Mucosa of gallbladder (tissue), 1 donor: ENCODE results near the gene ADGRD1. TPM values are rescaled to one million over a fixed set of nuclear protein-coding genes. Genes with fewer than 3 reads are reported as not detected.
"Not testable (repeated sequence)": the region's sequence is repeated elsewhere in the genome, so short reads cannot be mapped to it uniquely, and the experiment has no call there.

ENCODE experiments used
- DNase-seq: peaks from one replicate; pipeline ENCODE4 v3.0.0-alpha.2; 2020; ENCODE audit warnings: low spot score
- total RNA-seq: library from RNA; stranded (reverse); gene quantifications from one replicate; pipeline ENCODE4 v1.2.1, GENCODE V29; 2021
- donor health status: DM: no; HTN: no; CAD: no.

ADGRD1 gene
- total RNA-seq, 1 donor from 2014 or later: 96.1 TPM

DNA sequence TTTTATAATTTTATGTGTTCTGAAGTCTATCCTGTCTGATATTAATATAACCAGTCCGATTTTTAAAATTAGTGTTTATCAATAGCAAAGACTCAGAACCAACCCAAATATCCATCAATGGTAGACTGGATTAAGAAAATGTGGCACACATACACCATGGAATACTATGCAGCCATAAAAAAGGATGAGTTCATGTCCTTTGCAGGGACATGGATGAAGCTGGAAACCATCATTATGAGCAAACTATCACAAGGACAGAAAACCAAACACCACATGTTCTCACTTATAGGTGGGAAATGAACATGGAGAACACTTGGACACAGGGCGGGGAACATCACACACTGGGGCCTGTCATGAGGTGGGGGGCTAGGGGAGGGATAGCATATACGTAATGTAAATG lies 16.2 kb upstream of the ADGRD1 start:
- not testable (repeated sequence) for DNase-seq

- no peak for DNase-seq
These were observed 15.5 kb upstream of the ADGRD1 start for GRCh38 chr12:130938186-130938585.

- DNase-seq: no peak
These were observed 8.8 kb upstream of the ADGRD1 start for GRCh38 chr12:130944878-130945277.

DNA sequence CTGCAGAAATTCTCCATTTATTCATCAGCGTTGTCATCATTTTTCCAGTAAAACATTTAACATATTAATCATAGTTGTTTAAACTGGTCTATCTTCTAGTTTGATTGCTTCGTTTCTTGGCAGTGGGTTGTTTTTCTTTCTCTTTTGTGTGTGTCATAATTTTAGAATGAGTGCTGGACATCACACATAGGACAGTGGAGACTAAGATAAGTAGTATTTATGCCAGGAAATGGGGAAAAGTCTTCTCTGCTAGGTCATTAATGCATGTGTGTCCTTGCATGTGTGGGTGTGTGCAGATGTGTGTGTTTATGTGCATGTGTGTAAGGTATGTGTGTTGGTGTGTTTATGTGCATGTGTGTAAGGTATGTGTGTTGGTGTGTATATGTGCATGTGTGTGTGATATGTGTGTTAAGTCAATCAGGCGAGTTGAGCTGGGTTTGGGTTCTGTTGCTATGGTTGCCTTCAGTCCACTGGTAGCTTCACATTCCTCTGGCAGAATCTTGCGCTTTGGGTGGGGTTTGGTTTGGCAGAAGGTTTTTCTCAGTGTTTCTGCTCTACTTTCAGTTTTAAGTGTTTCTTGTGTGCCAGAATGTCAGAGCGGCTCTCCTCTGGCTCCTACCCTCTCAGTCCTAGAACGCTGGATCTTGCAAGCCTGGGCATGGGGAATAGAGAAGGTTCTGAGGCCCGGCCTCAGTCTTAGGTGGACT lies 7.8 kb upstream of the ADGRD1 start:
- peak; percentile 33 for DNase-seq

DNA sequence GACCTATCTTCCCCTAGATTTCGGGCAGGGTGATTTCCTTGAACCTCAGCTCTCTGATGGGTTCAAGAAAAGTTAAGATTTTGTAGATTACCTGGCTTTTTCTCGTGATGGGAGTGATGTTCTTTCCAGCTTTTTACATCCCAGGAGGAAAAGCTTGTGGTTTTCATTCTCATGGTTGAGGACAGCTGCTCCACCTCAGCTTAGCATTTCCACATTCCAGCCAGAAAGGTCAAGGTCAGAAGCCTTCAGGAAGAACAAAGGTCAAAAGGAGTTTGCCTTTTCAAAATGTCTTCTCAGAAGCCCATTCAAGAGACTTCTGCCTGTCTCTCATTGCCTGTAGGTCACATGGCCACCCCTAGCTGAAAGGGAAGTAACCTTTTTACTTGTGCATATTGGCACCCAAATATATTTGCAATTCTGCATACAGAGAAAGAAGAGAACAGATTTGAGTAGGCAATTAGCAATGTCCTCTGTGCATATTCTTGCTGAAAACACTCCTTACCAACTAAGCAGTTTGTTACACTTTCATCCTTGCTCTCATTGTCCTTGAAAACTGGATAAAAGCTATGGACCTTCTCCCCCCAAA lies 6.6 kb upstream of the ADGRD1 start:
- DNase-seq: peak; percentile 4

GRCh38 chr12:130948136-130948535 lies 5.6 kb upstream of the ADGRD1 start:
- DNase-seq: no peak

DNA sequence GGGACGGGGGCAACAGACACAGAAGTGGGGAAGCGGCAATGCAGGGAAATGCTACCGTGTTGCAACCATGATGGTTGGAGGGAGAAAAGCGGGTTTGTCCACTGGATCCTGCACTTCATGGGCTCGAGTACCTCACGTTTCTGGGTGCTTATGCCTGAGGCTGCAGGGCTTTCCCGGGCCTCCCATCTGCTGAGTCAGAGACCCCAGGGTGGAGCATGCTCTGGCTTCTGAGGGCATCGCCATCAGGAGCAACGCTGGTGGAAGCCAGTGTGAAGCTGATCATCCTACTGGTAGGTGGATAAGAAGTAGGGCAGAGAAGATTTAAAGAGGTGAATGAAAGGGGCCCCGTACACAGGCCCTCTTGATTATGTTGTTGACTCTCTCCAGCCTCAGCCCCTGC lies 5.0 kb upstream of the ADGRD1 start:
- peak; percentile 5 for DNase-seq

GRCh38 chr12:130949806-130950205 lies 3.9 kb upstream of the ADGRD1 start:
- peak; percentile 2 for DNase-seq

GRCh38 chr12:130951636-130952035 lies 2.1 kb upstream of the ADGRD1 start:
- peak; percentile 3 for DNase-seq

- peak; percentile 8 for DNase-seq
These were observed 1.3 kb upstream of the ADGRD1 start for GRCh38 chr12:130952171-130952954.

DNA sequence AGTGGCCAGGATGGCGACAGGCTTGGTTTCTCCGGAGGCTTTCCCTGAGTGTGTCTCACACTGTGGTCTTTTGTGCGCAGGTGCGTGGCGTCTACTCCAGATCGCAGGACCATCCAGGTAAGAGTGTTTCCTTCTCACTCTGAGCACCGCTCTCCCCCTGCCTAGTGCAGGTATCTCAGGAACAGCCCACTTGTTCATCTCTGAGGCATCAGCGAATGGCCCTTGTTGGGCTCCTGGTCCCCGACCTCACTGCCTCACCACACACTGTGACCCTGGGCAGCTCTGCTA lies 781 bp downstream of the ADGRD1 start:
- peak; percentile 9 for DNase-seq

DNA sequence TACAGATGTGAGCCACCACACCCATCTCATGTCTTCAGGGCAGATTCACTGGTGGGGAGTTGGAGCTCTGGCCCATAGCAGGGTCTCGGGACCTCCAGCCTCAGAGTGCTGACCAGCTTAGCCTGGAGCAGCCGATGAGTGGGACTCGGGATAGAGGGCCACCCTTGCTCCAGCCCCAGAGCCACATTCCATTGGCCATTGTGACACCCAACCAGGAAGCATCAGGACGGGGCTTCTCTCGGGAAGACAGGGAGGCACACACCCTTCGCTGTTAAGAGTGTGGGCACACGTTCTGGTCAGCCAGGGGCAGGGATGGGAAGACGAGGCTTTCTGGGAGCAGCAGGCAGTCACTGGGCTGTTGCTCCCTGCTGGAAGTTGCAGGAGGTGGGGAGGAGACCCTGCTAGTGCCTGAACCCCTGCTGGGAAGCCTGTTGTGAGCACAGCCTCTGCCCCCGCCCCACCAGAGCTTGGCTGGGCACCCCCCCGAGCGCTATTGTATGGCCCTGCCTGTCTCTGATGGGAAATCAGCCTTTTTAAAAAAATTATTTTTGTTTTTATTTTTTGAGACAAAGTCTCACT lies 1.6 kb downstream of the ADGRD1 start:
- DNase-seq: peak; percentile 33

DNA sequence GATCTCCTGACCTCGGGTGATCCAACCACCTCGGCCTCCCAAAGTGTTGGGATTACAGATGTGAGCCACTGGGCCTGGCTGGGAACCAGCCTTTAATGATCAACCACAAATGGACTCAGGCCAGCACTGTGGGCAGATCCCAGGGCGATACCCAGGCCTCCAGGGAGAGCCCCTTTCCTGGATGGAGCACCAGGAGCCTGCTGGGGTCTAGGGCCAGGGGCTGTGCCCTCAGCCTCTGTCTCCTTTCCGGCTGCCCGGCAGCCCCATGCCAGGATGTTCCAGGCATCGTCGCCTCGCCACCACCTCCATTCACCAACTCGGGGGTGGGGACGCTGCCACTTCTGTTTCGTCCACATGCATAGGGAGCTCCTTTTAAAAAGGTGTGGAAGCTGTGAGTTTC lies 2.3 kb downstream of the ADGRD1 start:
- peak; percentile 9 for DNase-seq

DNA sequence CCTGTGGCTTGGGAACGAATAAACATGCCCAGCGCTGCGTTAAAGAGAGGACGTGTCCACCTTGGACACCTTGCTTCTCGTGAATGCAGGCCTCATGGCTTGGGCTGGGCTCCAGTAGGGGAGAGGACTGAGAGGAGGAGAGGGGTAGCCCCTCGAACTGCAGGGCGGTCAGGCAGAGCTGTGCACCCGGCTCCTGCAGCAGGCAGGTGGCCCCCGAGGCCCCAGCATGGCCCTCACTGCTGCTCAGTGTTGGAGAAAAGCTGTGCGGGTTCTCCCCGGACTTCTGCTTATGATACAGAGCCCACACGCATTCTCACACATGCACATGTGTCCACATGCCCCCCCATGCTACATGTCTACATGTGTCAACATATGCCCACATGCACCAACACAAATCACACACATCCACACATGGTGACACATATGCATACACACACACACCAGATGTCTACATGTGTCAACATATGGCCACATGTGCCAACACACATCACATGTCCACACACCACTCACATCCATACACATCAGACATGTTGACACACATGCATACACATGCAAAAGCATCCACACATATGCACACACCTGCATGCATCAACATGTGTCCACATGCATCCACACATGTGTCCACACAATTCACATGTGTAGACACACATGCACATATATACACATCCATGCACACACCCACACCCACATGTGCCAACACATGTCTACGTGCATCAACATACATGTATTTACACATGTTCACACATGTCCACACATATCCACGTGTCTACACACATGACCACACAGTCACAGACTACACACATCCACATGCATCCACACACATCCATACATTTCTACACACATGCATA lies 3.0 kb downstream of the ADGRD1 start:
- peak; percentile 9 for DNase-seq

GRCh38 chr12:130957304-130957621 lies 3.6 kb downstream of the ADGRD1 start:
- DNase-seq: no peak

DNA sequence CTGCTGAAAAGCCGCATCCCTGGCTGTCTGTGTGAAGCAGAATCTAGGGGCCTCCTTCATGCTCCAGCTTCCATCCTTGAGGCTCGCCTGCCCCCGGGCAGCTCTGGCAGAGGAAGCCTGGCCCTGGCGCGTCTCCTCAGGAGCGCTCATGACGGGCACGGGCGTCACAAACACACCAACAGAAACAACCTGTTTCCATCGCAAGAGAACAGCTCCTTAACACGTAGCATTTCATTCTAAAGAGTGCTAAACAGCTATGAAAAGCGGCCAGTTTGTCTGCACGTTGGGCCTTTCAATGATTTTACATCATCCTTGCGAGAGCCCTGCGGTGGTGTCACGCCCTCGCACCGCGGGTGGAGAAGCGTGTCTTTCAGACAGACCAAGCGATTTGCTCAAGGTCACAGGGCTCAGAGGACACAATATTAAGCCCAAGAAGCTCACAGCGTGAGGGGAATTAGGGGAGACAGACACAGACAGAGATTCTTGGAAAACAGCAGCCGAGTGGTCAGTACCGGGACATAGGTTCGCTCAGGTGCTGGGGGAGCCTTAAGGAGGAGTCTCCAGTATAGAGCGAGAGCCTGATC lies 4.9 kb downstream of the ADGRD1 start:
- DNase-seq: peak; percentile 8

- peak; percentile 4 for DNase-seq
These were observed 5.9 kb downstream of the ADGRD1 start for GRCh38 chr12:130959632-130960031.

DNA sequence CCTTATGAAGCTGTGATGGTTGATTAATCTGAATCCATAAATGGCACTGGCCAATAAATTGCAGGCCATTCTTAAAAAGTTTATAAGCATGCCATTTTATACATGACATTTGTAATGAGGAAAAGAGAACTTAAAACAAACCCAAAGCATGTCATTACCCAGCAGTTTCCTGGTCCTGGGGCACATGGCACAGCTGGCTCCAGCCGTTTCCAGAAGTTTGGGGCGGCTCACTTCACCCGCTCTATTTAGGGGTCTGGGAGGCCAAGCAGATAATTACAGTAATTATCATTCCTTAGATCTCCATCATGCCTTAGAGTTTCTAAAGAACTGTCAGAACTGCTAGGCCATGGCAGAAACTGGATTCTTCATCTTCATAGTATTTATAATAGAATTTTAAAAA lies 6.4 kb downstream of the ADGRD1 start:
- DNase-seq: no peak

- peak; percentile 8 for DNase-seq
These were observed 7.1 kb downstream of the ADGRD1 start for GRCh38 chr12:130960787-130961186.

- peak; percentile 27 for DNase-seq
These were observed 8.3 kb downstream of the ADGRD1 start for GRCh38 chr12:130961921-130962451.

DNA sequence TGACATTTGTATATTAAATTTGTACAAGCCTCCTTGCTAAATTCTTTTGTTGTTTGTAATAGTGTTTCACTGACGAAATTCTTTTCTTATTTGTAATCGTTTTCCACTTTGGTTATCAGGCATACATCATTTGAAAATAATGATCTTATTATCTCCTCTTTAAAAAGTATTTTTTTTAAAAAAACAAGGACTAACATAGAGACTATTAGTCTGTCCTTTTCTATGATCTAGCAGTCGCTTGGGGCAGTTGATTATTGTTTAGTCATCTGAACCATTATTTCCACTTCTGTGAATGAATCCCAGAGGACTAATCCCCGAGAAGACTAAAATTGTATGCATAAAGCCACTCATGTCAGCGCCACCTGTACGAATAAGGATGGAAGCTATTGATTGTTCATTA lies 11.5 kb downstream of the ADGRD1 start:
- no peak for DNase-seq
